Measurements from ENCODE around the gene ZFYVE28. TPM values are rescaled to one million over a fixed set of nuclear protein-coding genes. Genes with fewer than 3 reads are reported as not detected.

The ZFYVE28 gene
- total RNA-seq, 1 experiment from 2014 or later: 19.2 TPM

- TF ChIP-seq EZH2phosphoT487 (IDR thresholded peaks at IDR 0.05; ENCODE audit: borderline replicate concordance) (no peak), EZH2 (IDR thresholded peaks at IDR 0.05) (no peak), REST (IDR thresholded peaks at IDR 0.05; ENCODE audit: low read depth) (no peak)
- ChIA-PET RAD21 (ENCODE audit: low non-redundant PET in 1 of 2, low total read pairs in 2 of 2, uncharacterized antibody in 2 of 2, unreplicated experiment in 2 of 2) (no interaction called here), CTCF (interaction anchor here (0.7 kb wide), 1 partner anchor 152 kb away, joined by 3 read pairs; no protein-coding TSS in a partner anchor), POLR2A (no interaction called here)
- DNase-seq (ENCODE audit: low read depth, low spot score) (no peak), ATAC-seq (no peak)
- Histone ChIP-seq H3K79me2 (ENCODE audit: insufficient read depth, low read length) (no peaks in the 10 kb centered on the region), H3K27ac (ENCODE audit: low read depth, low read length) (no peak overlapping the region), H3K4me2 (ENCODE audit: low read length) (no peak overlapping the region), H2AFZ (ENCODE audit: low read depth, low read length, poor library complexity, severe bottlenecking) (no peak overlapping the region), H3K36me3 (ENCODE audit: control insufficient read depth in 1 of 2, insufficient read depth in 2 of 2, low read length in 2 of 2) (no peaks in the 10 kb centered on the region), H3K9me3 (ENCODE audit: control insufficient read depth in 1 of 2, insufficient read depth in 1 of 2, low read depth in 1 of 2, low read length in 2 of 2) (no peaks in the 10 kb centered on the region), H4K20me1 (ENCODE audit: insufficient read depth) (no peaks in the 10 kb centered on the region), H3K4me3 (replicated peaks in 1 of 2; ENCODE audit: low read depth in 1 of 2, low read length in 2 of 2) (no peak overlapping the region), H3K27me3 (ENCODE audit: insufficient read depth, low read length) (no peaks in the 10 kb centered on the region), H3K4me1 (ENCODE audit: control insufficient read depth in 1 of 2, insufficient read depth in 2 of 2, low read length in 2 of 2) (peaks cover 4 to 10% of the 10 kb centered on the region in 2 experiments; a peak in 3 of 4 replicates), H3K9ac (ENCODE audit: low read length) (no peak overlapping the region), H3K9me2 (ENCODE audit: insufficient read depth) (no peaks in the 10 kb centered on the region)
- intact Hi-C loops (cut with micrococcal nuclease): no loop called here
- no TSS peak for BruUV-seq (replicated peaks)
Observed at GRCh38 chr4:2445130-2445529, 26.7 kb upstream of the ZFYVE28 start.

GRCh38 chr4:2443956-2444740 is 25.7 kb upstream of the ZFYVE28 start:
- H2AFZ ChIP-seq (ENCODE audit: low read depth, low read length, poor library complexity, severe bottlenecking): no peak overlapping the region
- H3K27ac ChIP-seq (ENCODE audit: low read depth, low read length): no peak overlapping the region
- no peaks in the 10 kb centered on the region for H3K79me2 ChIP-seq (ENCODE audit: insufficient read depth, low read length)
- ATAC-seq: no peak
- no peaks in the 10 kb centered on the region for H3K9me3 ChIP-seq (ENCODE audit: control insufficient read depth in 1 of 2, insufficient read depth in 1 of 2, low read depth in 1 of 2, low read length in 2 of 2)
- no peak for DNase-seq (ENCODE audit: low read depth, low spot score)
- H3K27me3 ChIP-seq (ENCODE audit: insufficient read depth, low read length): no peaks in the 10 kb centered on the region
- H4K20me1 ChIP-seq (ENCODE audit: insufficient read depth): no peaks in the 10 kb centered on the region
- ChIA-PET RAD21 (ENCODE audit: low non-redundant PET in 1 of 2, low total read pairs in 2 of 2, uncharacterized antibody in 2 of 2, unreplicated experiment in 2 of 2) (no interaction called here), POLR2A (no interaction called here), CTCF (no interaction called here)
- H3K36me3 ChIP-seq (ENCODE audit: control insufficient read depth in 1 of 2, insufficient read depth in 2 of 2, low read length in 2 of 2): no peaks in the 10 kb centered on the region
- H3K9ac ChIP-seq (ENCODE audit: low read length): no peak overlapping the region
- no TSS peak for BruUV-seq (replicated peaks)
- no peak overlapping the region for H3K4me2 ChIP-seq (ENCODE audit: low read length)
- intact Hi-C loops (cut with micrococcal nuclease): no loop called here
- peaks cover 4 to 10% of the 10 kb centered on the region in 2 experiments; a peak in 3 of 4 replicates for H3K4me1 ChIP-seq (ENCODE audit: control insufficient read depth in 1 of 2, insufficient read depth in 2 of 2, low read length in 2 of 2)
- no peaks in the 10 kb centered on the region for H3K9me2 ChIP-seq (ENCODE audit: insufficient read depth)
- no peak overlapping the region for H3K4me3 ChIP-seq (replicated peaks in 1 of 2; ENCODE audit: low read depth in 1 of 2, low read length in 2 of 2)
- TF ChIP-seq ZBTB33 (IDR thresholded peaks at IDR 0.05; ENCODE audit: extremely low read depth, insufficient replicate concordance, low read length) (no peak), CEBPB (IDR thresholded peaks at IDR 0.05; ENCODE audit: low read depth) (no peak), SP1 (IDR thresholded peaks at IDR 0.05; ENCODE audit: low read depth) (no peak), YY1 (IDR thresholded peaks at IDR 0.05; ENCODE audit: extremely low read depth, insufficient replicate concordance, low read depth, low read length) (no peak), ZNF274 (IDR thresholded peaks at IDR 0.05; ENCODE audit: low read depth, low read length) (no peak), EZH2 (IDR thresholded peaks at IDR 0.05) (no peak), POLR2A (IDR thresholded peaks at IDR 0.05; ENCODE audit: borderline replicate concordance, extremely low read depth, insufficient read depth, insufficient read length) (no peak), MAX (IDR thresholded peaks at IDR 0.05) (no peak)

Measured in HCT116 (cell line).